Measurements from ENCODE around the gene NUBP2.

- TF ChIP-seq, protein P1, sequence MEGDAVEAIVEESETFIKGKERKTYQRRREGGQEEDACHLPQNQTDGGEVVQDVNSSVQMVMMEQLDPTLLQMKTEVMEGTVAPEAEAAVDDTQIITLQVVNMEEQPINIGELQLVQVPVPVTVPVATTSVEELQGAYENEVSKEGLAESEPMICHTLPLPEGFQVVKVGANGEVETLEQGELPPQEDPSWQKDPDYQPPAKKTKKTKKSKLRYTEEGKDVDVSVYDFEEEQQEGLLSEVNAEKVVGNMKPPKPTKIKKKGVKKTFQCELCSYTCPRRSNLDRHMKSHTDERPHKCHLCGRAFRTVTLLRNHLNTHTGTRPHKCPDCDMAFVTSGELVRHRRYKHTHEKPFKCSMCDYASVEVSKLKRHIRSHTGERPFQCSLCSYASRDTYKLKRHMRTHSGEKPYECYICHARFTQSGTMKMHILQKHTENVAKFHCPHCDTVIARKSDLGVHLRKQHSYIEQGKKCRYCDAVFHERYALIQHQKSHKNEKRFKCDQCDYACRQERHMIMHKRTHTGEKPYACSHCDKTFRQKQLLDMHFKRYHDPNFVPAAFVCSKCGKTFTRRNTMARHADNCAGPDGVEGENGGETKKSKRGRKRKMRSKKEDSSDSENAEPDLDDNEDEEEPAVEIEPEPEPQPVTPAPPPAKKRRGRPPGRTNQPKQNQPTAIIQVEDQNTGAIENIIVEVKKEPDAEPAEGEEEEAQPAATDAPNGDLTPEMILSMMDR (conservative IDR thresholded peaks at IDR 0.05) = no peak
- no peak for TF ChIP-seq ZFX (IDR thresholded peaks at IDR 0.05)
These were observed 13.1 kb upstream of the NUBP2 start for GRCh38 chr16:1769402-1770300.
